Measurements from ENCODE around the gene C4BPA.
A peak's percentile ranks its signal among the peaks of the same experiment; 100 is the strongest.

The C4BPA gene

GRCh38 chr1:207084701-207085180 is 19.3 kb upstream of the C4BPA start:
- no peaks in the 10 kb centered on the region for H3K9me3 ChIP-seq (replicated peaks; ENCODE audit: insufficient read depth, low read length)
- H3K36me3 ChIP-seq (replicated peaks; ENCODE audit: insufficient read depth, low read length) = no peaks in the 10 kb centered on the region
- no peak overlapping the region for H3K9ac ChIP-seq (ENCODE audit: low read length)
- peak; percentile 85 for DNase-seq
- H3K27ac ChIP-seq (ENCODE audit: low read length) = no peak overlapping the region
- no peaks in the 10 kb centered on the region for H3K79me2 ChIP-seq (ENCODE audit: low read length)
- H4K20me1 ChIP-seq (ENCODE audit: insufficient read depth, low read length) = no peaks in the 10 kb centered on the region
- TF ChIP-seq CTCF (IDR thresholded peaks at IDR 0.05; ENCODE audit: low read length) (peak; percentile 75), EZH2 (optimal IDR thresholded peaks at IDR 0.05; ENCODE audit: low read depth, low read length) (no peak), EZH2phosphoT487 (IDR thresholded peaks at IDR 0.05; ENCODE audit: low read length) (no peak)
- no peaks in the 10 kb centered on the region for H3K27me3 ChIP-seq (replicated peaks; ENCODE audit: insufficient read depth, low read length)
- no peak overlapping the region for H3K4me2 ChIP-seq (ENCODE audit: low read depth, low read length)
- peaks cover 3% of the 10 kb centered on the region; the same call in 1 of the 2 replicates for H3K4me1 ChIP-seq (ENCODE audit: low read length)
- H3K4me3 ChIP-seq (ENCODE audit: low read length) = no peak overlapping the region
- no peak overlapping the region for H2AFZ ChIP-seq (ENCODE audit: low read length)
- no peaks in the 10 kb centered on the region for H3F3A ChIP-seq (ENCODE audit: insufficient read depth, low read length)
- H3K9me2 ChIP-seq (replicated peaks; ENCODE audit: insufficient read depth, low read length) = no peaks in the 10 kb centered on the region

DNA sequence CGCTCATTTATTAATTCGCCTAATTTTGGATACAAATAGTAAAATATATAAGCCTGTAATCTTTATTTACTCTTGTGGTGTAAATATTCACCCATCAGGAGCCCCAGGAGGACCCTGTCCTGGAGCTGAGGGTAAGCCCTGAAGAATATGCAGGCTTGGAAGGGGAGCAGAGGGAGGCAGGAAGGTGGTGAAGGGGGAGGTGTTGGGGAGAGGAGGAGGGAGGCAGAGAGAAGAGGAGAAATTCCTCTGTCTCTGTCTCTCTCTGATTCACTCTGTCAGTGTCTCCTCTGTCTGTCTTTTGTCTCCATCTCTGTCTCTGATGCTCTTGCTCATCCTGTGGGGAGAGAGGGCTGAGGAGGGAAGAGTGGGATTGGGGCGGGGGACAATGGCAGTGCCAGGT is 18.1 kb upstream of the C4BPA start:
- TF ChIP-seq EZH2 (optimal IDR thresholded peaks at IDR 0.05; ENCODE audit: low read depth, low read length) (no peak), CTCF (IDR thresholded peaks at IDR 0.05; ENCODE audit: low read length) (no peak), EZH2phosphoT487 (IDR thresholded peaks at IDR 0.05; ENCODE audit: low read length) (no peak)
- H3K4me2 ChIP-seq (ENCODE audit: low read depth, low read length) = no peak overlapping the region
- DNase-seq = no peak
- no peaks in the 10 kb centered on the region for H3K27me3 ChIP-seq (replicated peaks; ENCODE audit: insufficient read depth, low read length)
- H3K4me1 ChIP-seq (ENCODE audit: low read length) = peaks cover 6% of the 10 kb centered on the region; the same call in 1 of the 2 replicates
- H3K9me2 ChIP-seq (replicated peaks; ENCODE audit: insufficient read depth, low read length) = no peaks in the 10 kb centered on the region
- no peaks in the 10 kb centered on the region for H4K20me1 ChIP-seq (ENCODE audit: insufficient read depth, low read length)
- H3K9ac ChIP-seq (ENCODE audit: low read length) = no peak overlapping the region
- H3K4me3 ChIP-seq (ENCODE audit: low read length) = no peak overlapping the region
- H3K36me3 ChIP-seq (replicated peaks; ENCODE audit: insufficient read depth, low read length) = no peaks in the 10 kb centered on the region
- no peaks in the 10 kb centered on the region for H3F3A ChIP-seq (ENCODE audit: insufficient read depth, low read length)
- no peak overlapping the region for H2AFZ ChIP-seq (ENCODE audit: low read length)
- H3K79me2 ChIP-seq (ENCODE audit: low read length) = no peaks in the 10 kb centered on the region
- no peak overlapping the region for H3K27ac ChIP-seq (ENCODE audit: low read length)
- H3K9me3 ChIP-seq (replicated peaks; ENCODE audit: insufficient read depth, low read length) = no peaks in the 10 kb centered on the region

- no peak for TF ChIP-seq EZH2 (optimal IDR thresholded peaks at IDR 0.05; ENCODE audit: low read depth, low read length)
- no peak for TF ChIP-seq CTCF (IDR thresholded peaks at IDR 0.05; ENCODE audit: low read length)
- Histone ChIP-seq H3K9me2 (replicated peaks; ENCODE audit: insufficient read depth, low read length) (no peaks in the 10 kb centered on the region), H3K4me3 (ENCODE audit: low read length) (no peak overlapping the region), H3K79me2 (ENCODE audit: low read length) (no peaks in the 10 kb centered on the region), H3K36me3 (replicated peaks; ENCODE audit: insufficient read depth, low read length) (no peaks in the 10 kb centered on the region), H3K9ac (ENCODE audit: low read length) (no peak overlapping the region), H3K9me3 (replicated peaks; ENCODE audit: insufficient read depth, low read length) (no peaks in the 10 kb centered on the region), H2AFZ (ENCODE audit: low read length) (no peak overlapping the region), H3K27ac (ENCODE audit: low read length) (no peak overlapping the region), H3K4me1 (ENCODE audit: low read length) (peaks cover 12% of the 10 kb centered on the region), H4K20me1 (ENCODE audit: insufficient read depth, low read length) (no peaks in the 10 kb centered on the region), H3K27me3 (replicated peaks; ENCODE audit: insufficient read depth, low read length) (no peaks in the 10 kb centered on the region), H3K4me2 (ENCODE audit: low read depth, low read length) (no peak overlapping the region), H3F3A (ENCODE audit: insufficient read depth, low read length) (no peaks in the 10 kb centered on the region)
- DNase-seq = no peak
These were observed 15.9 kb upstream of the C4BPA start for GRCh38 chr1:207088161-207088560.
